Tibial artery (tissue), 4 donors: ENCODE measurements around the gene INPP5A.
A peak's percentile ranks its signal among the peaks of the same experiment; 100 is the strongest.

Source experiments
- DNase-seq, 2 donors: peaks; one replicate each; pipeline ENCODE4 v3.0.0-alpha.2; 2019
- H3K27ac ChIP-seq, 2 donors: fragments of 200-600 bp; sonication (generic) in 1 of 2; 1 replicate in 1 of 2; 2 replicates in 1 of 2; pipeline ENCODE4 v1.5.1; 2018 to 2019; ENCODE audit warnings: mild to moderate bottlenecking in 1 of 2
- H3K27me3 ChIP-seq, 2 donors: fragments of 200-600 bp; sonication (generic) in 1 of 2; one replicate each; pipeline versions ENCODE4 v1.5.1 to v1.6.0; 2016 to 2019
- H3K36me3 ChIP-seq, 3 donors: fragments of 200-600 bp; sonication (generic) in 2 of 3; one replicate each; pipeline ENCODE4 v1.5.1; 2016 to 2019; ENCODE audit warnings: mild to moderate bottlenecking in 2 of 3
- H3K4me1 ChIP-seq, 4 donors: fragments of 200-600 bp; sonication (generic) in 2 of 4; 1 replicate in 3 of 4; 2 replicates in 1 of 4; pipeline ENCODE4 v1.5.1; 2016 to 2019
- H3K4me3 ChIP-seq, 2 donors: fragments of 200-600 bp; sonication (generic) in 1 of 2; 1 replicate in 1 of 2; 2 replicates in 1 of 2; pipeline ENCODE4 v1.5.1; 2018 to 2019; ENCODE audit warnings: mild to moderate bottlenecking in 2 of 2
- H3K9me3 ChIP-seq, 3 donors: fragments of 200-600 bp; sonication (generic) in 1 of 3; one replicate each; pipeline ENCODE4 v1.5.1; 2016 to 2019
- intact Hi-C: fragments of 100-400 bp; cut with DNase I; formaldehyde crosslinking; loops from one replicate; pipeline ENCODE4 v1.15.0; 2023; ENCODE audit warnings: low total_unique reads
- TF ChIP-seq, protein P1 (sequence below), 2 experiments: fragments of 200-600 bp in 1 of 2; fragments of 450-650 bp in 1 of 2; IDR thresholded peaks; one replicate each; pipeline ENCODE4 v1.5.1; 2017 to 2019; ENCODE audit warnings: antibody characterized with exemption in 2 of 2, mild to moderate bottlenecking in 1 of 2, moderate library complexity in 1 of 2

Gene INPP5A

GRCh38 chr10:132574288-132574687, 36.7 kb downstream of the INPP5A start:
- Histone ChIP-seq H3K27ac (no peak overlapping the region), H3K4me1 (peaks cover 15 to 84% (median 70%) of the 10 kb centered on the region in 4 donors), H3K27me3 (no peaks in the 10 kb centered on the region), H3K4me3 (no peak overlapping the region), H3K36me3 (no peaks in the 10 kb centered on the region), H3K9me3 (no peaks in the 10 kb centered on the region)
- TF ChIP-seq, protein P1, sequence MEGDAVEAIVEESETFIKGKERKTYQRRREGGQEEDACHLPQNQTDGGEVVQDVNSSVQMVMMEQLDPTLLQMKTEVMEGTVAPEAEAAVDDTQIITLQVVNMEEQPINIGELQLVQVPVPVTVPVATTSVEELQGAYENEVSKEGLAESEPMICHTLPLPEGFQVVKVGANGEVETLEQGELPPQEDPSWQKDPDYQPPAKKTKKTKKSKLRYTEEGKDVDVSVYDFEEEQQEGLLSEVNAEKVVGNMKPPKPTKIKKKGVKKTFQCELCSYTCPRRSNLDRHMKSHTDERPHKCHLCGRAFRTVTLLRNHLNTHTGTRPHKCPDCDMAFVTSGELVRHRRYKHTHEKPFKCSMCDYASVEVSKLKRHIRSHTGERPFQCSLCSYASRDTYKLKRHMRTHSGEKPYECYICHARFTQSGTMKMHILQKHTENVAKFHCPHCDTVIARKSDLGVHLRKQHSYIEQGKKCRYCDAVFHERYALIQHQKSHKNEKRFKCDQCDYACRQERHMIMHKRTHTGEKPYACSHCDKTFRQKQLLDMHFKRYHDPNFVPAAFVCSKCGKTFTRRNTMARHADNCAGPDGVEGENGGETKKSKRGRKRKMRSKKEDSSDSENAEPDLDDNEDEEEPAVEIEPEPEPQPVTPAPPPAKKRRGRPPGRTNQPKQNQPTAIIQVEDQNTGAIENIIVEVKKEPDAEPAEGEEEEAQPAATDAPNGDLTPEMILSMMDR (IDR thresholded peaks at IDR 0.05): no peak
- no peak for DNase-seq
- intact Hi-C loops: loop anchor here (10.0 kb wide), 1 partner anchor 61 kb away; no protein-coding TSS in a partner anchor

GRCh38 chr10:132574783-132575319, 37.3 kb downstream of the INPP5A start:
- TF ChIP-seq, protein P1 (IDR thresholded peaks at IDR 0.05): no peak
- no peaks in the 10 kb centered on the region for H3K36me3 ChIP-seq
- H3K9me3 ChIP-seq: no peaks in the 10 kb centered on the region
- no peak for DNase-seq
- intact Hi-C loops: loop anchor here (5.0 to 10.0 kb wide), 2 partner anchors 38 to 60 kb away; partner anchors contain the start of gene INPP5A
- H3K4me3 ChIP-seq: peak overlapping the region; percentile 5 to 12
- H3K27me3 ChIP-seq: no peaks in the 10 kb centered on the region
- H3K27ac ChIP-seq: peak overlapping the region in 1 of 2 donors; percentile 79
- peaks cover 15 to 89% (median 75%) of the 10 kb centered on the region in 4 donors for H3K4me1 ChIP-seq

DNA sequence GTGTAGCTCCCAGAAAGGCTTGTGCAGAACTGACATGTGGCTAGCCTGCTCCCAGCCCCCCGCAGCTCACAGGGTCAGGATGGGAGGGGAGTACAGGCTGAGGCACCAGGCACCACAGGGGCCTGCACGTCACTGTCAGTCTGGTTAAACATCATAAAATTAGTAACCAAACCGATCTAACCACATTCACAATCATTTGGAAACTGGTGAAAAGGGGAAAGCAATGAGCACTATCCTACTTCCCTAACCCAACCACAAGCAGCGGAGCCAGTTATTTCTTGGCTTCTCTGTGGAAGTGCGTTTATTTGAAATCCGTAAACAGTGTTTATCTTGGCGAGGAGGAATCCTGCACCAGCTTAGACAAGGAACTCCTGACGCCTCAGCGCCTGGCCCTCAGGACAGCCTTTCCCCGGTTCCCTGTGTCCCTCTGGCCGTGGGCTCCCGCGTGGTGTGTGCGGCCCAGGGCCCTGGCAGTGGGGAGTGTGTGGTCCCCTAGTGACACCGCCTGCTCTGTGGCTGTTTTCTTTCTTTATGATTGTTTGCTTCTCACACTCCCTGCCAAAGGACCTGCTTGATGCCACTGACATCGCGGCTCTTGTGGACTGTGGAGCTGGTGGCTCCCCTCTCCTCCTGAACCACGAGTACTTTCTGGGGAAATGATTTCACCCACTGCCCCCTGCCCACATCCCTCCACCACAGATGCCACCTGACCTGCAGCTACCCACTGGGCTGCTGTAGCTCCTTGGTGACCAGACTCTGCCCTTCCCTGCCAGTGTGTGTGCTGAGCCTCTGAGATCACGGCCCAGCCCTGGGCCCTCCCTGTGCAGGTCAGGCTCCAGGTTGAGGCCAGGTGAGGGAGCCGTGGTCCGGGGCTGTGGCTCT, 38.0 kb downstream of the INPP5A start:
- H3K9me3 ChIP-seq: no peaks in the 10 kb centered on the region
- peaks cover 15 to 91% (median 77%) of the 10 kb centered on the region in 4 donors for H3K4me1 ChIP-seq
- peak overlapping the region; percentile 74 to 79 for H3K27ac ChIP-seq
- H3K4me3 ChIP-seq: peak overlapping the region; percentile 5 to 12
- TF ChIP-seq, protein P1 (IDR thresholded peaks at IDR 0.05): no peak
- no peaks in the 10 kb centered on the region for H3K27me3 ChIP-seq
- peak; percentile 65 to 90 for DNase-seq
- intact Hi-C loops: loop anchor here (2.0 to 10.0 kb wide), 3 partner anchors 38 to 67 kb away; partner anchors contain the start of gene INPP5A
- H3K36me3 ChIP-seq: no peaks in the 10 kb centered on the region

DNA sequence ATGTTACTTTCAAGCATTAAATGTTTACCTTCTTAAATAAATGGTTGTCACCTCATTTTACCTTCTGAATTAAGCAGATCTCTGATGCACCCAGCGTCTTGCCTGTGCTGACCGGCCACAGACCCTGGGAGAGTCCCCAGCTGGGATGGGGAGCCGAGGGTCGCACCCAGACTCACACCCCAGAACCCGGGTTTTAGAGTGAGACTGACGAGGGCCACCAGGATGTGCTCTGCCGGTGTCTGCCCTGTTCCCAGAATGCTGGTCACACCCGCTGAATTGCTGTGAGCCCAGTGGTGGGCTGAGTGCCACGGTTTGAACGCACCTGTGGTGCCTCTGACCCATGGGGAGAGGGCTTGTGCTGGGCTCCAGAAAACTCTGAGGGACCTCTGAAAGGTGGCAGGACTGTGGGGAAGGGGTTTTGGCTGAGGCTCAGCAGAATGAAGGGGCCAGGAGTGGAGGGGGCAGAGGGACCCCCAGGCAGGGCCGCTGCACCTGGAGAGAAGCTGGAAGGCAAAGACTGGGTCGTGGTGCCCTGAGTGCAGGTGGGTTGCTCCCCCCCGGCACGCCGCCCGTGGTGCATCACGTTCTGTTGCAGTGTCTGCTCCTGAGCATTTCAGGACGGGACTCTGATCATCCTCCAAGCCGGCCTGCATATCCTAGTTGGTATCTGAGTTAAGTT, 39.2 kb downstream of the INPP5A start:
- Histone ChIP-seq H3K4me1 (peaks cover 14 to 83% (median 68%) of the 10 kb centered on the region in 4 donors), H3K4me3 (no peak overlapping the region), H3K36me3 (no peaks in the 10 kb centered on the region), H3K9me3 (no peaks in the 10 kb centered on the region), H3K27me3 (no peaks in the 10 kb centered on the region), H3K27ac (peak overlapping the region; percentile 74 to 79)
- TF ChIP-seq, protein P1 (IDR thresholded peaks at IDR 0.05): no peak
- intact Hi-C loops: loop anchor here (1.0 to 10.0 kb wide), 4 partner anchors 40 to 114 kb away; partner anchors contain the start of gene INPP5A
- no peak for DNase-seq

GRCh38 chr10:132577350-132578003, 39.9 kb downstream of the INPP5A start:
- no peak for DNase-seq
- peaks cover 8 to 78% (median 61%) of the 10 kb centered on the region in 4 donors for H3K4me1 ChIP-seq
- H3K4me3 ChIP-seq: no peak overlapping the region
- no peaks in the 10 kb centered on the region for H3K36me3 ChIP-seq
- peak overlapping the region in 1 of 2 donors; percentile 79 for H3K27ac ChIP-seq
- TF ChIP-seq, protein P1 (IDR thresholded peaks at IDR 0.05): peak; percentile 42 to 56
- H3K27me3 ChIP-seq: no peaks in the 10 kb centered on the region
- H3K9me3 ChIP-seq: no peaks in the 10 kb centered on the region
- intact Hi-C loops: loop anchor here (1.0 to 10.0 kb wide), 4 partner anchors 40 to 114 kb away; partner anchors contain the start of gene INPP5A
